SK-N-MC (cell line): Measurements from ENCODE around the gene ZMIZ1.

Source experiments
- EZH2 ChIP-seq: fragments of 200-600 bp; sonication (generic); IDR thresholded peaks from one replicate; pipeline ENCODE4 v1.6.1; 2017; ENCODE audit warnings: antibody characterized with exemption
- POLR2AphosphoS5 ChIP-seq: IDR thresholded peaks from 2 replicates; pipeline ENCODE4 v1.6.1; 2012; ENCODE audit warnings: mild to moderate bottlenecking, low read depth, low read length, borderline replicate concordance

DNA sequence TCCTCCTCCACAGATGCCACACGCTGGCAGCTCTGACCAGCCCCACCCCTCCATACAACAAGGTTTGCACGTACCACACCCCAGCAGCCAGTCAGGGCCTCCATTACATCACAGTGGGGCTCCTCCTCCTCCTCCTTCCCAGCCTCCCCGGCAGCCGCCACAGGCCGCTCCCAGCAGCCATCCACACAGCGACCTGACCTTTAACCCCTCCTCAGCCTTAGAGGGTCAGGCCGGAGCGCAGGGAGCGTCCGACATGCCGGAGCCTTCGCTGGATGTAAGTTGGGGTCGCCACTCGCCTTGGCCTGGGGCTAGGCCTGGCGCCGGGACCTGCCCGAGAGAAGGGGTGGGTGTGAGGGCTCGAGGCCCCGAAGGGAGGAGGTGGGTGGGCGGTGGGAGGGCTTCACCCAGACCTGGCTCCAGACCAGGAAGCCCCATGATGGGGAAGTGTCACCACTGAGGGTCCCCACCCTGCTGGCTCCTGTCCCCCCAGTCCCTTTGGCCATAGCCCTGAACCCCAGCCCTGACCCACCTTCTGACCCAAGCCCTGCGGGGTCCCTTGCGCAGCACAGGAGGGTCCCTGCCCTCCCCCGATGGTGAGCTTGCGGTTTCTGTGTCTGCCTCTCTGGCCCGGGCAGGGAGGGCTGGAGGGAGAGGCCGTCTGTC lies 242.3 kb downstream of the ZMIZ1 start:
- TF ChIP-seq POLR2AphosphoS5 (no peak), EZH2 (no peak)
